ENCODE data around the gene PMIS2. TPM values are rescaled to one million over a fixed set of nuclear protein-coding genes. Genes with fewer than 3 reads are reported as not detected.
"Not testable (repeated sequence)": the region's sequence is repeated elsewhere in the genome, so short reads cannot be mapped to it uniquely, and the experiment has no call there.

PMIS2 gene
- total and polyA plus RNA-seq, 2 donors: not detected

DNA sequence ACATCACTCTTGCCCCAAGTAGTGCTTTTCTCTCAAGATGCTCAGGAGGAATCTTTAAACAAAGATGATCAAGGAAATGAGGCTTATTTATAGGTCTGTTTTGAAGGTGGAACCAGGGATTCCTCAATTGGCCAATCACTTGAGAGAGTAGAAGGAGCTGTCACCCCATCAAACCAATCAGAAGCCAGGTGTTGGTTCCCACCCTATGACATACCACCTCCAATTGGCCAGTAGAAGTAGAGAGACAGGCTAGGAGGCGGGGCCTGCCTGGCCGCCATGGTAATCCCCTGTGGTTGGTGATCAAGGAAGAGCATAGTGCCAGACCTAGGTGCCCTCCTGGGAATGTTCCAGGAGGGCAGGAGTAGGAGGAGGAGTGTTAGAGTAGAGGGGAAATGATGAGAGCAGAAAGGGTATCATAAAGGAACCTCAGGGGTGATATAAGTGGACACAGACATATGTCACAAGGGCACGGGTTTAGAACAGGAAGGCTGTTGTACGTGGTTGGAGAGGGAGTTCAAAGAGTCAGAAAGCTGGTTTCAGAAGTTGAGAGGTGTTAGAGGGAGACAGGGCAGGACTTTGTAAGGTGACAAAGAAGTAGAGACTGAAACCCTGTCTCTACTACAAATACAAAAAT, 10.5 kb downstream of the PMIS2 start:
- no peaks in the 10 kb centered on the region for H3K4me1 ChIP-seq (ENCODE audit: control insufficient read depth in 2 of 2, insufficient read depth in 2 of 2, low read length in 2 of 2)
- H3K4me3 ChIP-seq (ENCODE audit: low read length in 2 of 2): no peak overlapping the region
- H3K36me3 ChIP-seq (ENCODE audit: control insufficient read depth in 2 of 2, insufficient read depth in 2 of 2, low read length in 1 of 2): no peaks in the 10 kb centered on the region
- H3K9me3 ChIP-seq (ENCODE audit: control insufficient read depth in 2 of 2, insufficient read depth in 1 of 2, low read length in 1 of 2): no peaks in the 10 kb centered on the region
- no peak for DNase-seq (ENCODE audit: low read depth in 6 of 9, low spot score in 9 of 9)
- no peaks in the 10 kb centered on the region for H3K27me3 ChIP-seq (ENCODE audit: control insufficient read depth in 2 of 2, insufficient read depth in 1 of 2, low read length in 1 of 2)
- H3K27ac ChIP-seq (ENCODE audit: low read depth in 1 of 2, low read length in 1 of 2): no peak overlapping the region
- 68% methylated on average over 4 of the region's 4 CpGs for WGBS

DNA sequence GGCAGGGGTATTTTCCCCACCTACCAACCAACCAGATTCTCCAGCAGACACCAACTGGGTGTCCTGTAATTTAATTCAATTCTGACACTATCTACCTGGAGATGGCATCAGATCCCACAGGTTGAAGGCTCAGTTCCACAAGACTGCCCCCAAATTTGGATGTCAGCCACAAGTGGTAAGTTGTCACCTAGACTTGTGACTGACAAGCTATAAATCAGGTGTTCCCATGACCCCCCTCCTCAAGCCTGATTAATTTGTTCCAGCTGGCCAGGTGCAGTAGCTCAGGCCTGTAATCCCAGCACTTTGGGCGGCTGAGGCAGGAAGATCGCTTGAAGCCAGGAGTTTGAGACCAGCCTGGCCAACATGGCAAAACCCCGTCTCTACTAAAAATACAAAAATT, 16.0 kb downstream of the PMIS2 start:
- Histone ChIP-seq H3K27ac (ENCODE audit: low read depth in 1 of 2, low read length in 1 of 2) (no peak overlapping the region), H3K27me3 (ENCODE audit: control insufficient read depth in 2 of 2, insufficient read depth in 1 of 2, low read length in 1 of 2) (no peaks in the 10 kb centered on the region), H3K4me3 (ENCODE audit: low read length in 2 of 2) (no peak overlapping the region), H3K9me3 (ENCODE audit: control insufficient read depth in 2 of 2, insufficient read depth in 1 of 2, low read length in 1 of 2) (no peaks in the 10 kb centered on the region), H3K4me1 (ENCODE audit: control insufficient read depth in 2 of 2, insufficient read depth in 2 of 2, low read length in 2 of 2) (no peaks in the 10 kb centered on the region), H3K36me3 (ENCODE audit: control insufficient read depth in 2 of 2, insufficient read depth in 2 of 2, low read length in 1 of 2) (no peaks in the 10 kb centered on the region)
- WGBS: 92% methylated on average over 3 of the region's 3 CpGs
- no peak for DNase-seq (ENCODE audit: low read depth in 6 of 9, low spot score in 9 of 9)

DNA sequence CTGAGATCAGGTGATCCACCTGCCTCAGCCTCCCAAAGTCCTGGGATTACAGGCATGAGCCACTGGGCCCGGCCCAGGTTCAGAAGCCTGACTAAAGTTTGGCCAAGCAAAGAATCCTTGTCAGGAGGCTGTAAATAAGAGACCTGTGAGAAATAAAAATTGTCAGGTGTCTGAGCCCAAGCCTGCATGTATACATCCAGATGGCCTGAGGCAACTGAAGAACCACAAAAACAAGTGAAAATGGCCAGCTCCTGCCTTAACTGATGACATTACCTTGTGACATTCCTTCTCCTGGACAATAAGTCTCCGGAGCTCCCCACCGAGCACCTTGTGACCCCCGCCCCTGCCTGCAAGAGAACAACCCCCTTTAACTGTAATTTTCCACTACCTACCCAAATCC, 18.5 kb downstream of the PMIS2 start:
- not testable (repeated sequence) for H3K4me1 ChIP-seq (ENCODE audit: control insufficient read depth in 2 of 2, insufficient read depth in 2 of 2, low read length in 2 of 2); H3K27ac ChIP-seq (ENCODE audit: low read depth in 1 of 2, low read length in 1 of 2); H3K4me3 ChIP-seq (ENCODE audit: low read length in 2 of 2); DNase-seq (ENCODE audit: low read depth in 6 of 9, low spot score in 9 of 9); H3K36me3 ChIP-seq (ENCODE audit: control insufficient read depth in 2 of 2, insufficient read depth in 2 of 2, low read length in 1 of 2); H3K9me3 ChIP-seq (ENCODE audit: control insufficient read depth in 2 of 2, insufficient read depth in 1 of 2, low read length in 1 of 2); H3K27me3 ChIP-seq (ENCODE audit: control insufficient read depth in 2 of 2, insufficient read depth in 1 of 2, low read length in 1 of 2)
- 96% methylated on average over 4 of the region's 4 CpGs for WGBS

DNA sequence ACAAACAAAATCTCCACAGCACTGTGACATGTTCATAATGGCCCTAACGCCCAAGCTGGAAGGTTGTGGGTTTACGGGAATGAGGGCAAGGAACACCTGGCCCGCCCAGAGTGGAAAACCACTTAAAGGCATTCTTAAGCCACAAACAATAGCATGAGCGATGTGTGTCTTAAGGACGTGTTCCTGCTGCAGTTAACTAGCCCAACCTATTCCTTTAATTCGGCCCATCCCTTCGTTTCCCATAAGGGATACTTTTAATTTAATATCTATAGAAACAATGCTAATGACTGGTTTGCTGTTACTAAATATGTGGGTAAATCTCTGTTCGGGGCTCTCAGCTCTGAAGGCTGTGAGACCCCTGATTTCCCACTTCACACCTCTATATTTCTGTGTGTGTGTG, 21.2 kb downstream of the PMIS2 start:
- not testable (repeated sequence) for H3K36me3 ChIP-seq (ENCODE audit: control insufficient read depth in 2 of 2, insufficient read depth in 2 of 2, low read length in 1 of 2); H3K27ac ChIP-seq (ENCODE audit: low read depth in 1 of 2, low read length in 1 of 2); H3K27me3 ChIP-seq (ENCODE audit: control insufficient read depth in 2 of 2, insufficient read depth in 1 of 2, low read length in 1 of 2); H3K9me3 ChIP-seq (ENCODE audit: control insufficient read depth in 2 of 2, insufficient read depth in 1 of 2, low read length in 1 of 2); DNase-seq (ENCODE audit: low read depth in 6 of 9, low spot score in 9 of 9); H3K4me1 ChIP-seq (ENCODE audit: control insufficient read depth in 2 of 2, insufficient read depth in 2 of 2, low read length in 2 of 2); H3K4me3 ChIP-seq (ENCODE audit: low read length in 2 of 2)
- 87% methylated on average over 8 of the region's 8 CpGs for WGBS

DNA sequence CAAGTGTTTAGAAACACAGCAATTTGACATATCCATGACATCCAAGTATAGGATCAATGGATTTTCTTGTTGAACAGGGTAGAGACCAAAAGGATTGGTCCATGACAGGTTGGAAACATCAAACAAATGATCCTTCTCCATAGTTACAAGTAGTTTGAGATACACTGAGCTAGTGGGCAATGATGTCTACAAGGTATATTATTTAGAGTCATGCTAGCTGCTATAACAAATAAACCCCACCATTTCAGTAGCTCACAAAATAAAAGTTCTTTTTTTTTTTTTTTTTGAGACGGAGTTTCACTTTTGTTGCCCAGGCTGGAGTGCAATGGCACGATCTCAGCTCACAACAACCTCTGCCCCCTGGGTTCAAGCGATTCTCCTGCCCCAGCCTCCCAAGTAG, 21.7 kb downstream of the PMIS2 start:
- 90% methylated on average over 3 of the region's 3 CpGs for WGBS
- no peaks in the 10 kb centered on the region for H3K27me3 ChIP-seq (ENCODE audit: control insufficient read depth in 2 of 2, insufficient read depth in 1 of 2, low read length in 1 of 2)
- H3K36me3 ChIP-seq (ENCODE audit: control insufficient read depth in 2 of 2, insufficient read depth in 2 of 2, low read length in 1 of 2): no peaks in the 10 kb centered on the region
- no peak for DNase-seq (ENCODE audit: low read depth in 6 of 9, low spot score in 9 of 9)
- no peak overlapping the region for H3K27ac ChIP-seq (ENCODE audit: low read depth in 1 of 2, low read length in 1 of 2)
- H3K4me1 ChIP-seq (ENCODE audit: control insufficient read depth in 2 of 2, insufficient read depth in 2 of 2, low read length in 2 of 2): peaks cover 3 to 11% of the 10 kb centered on the region in 2 donors
- no peak overlapping the region for H3K4me3 ChIP-seq (ENCODE audit: low read length in 2 of 2)
- no peaks in the 10 kb centered on the region for H3K9me3 ChIP-seq (ENCODE audit: control insufficient read depth in 2 of 2, insufficient read depth in 1 of 2, low read length in 1 of 2)

DNA sequence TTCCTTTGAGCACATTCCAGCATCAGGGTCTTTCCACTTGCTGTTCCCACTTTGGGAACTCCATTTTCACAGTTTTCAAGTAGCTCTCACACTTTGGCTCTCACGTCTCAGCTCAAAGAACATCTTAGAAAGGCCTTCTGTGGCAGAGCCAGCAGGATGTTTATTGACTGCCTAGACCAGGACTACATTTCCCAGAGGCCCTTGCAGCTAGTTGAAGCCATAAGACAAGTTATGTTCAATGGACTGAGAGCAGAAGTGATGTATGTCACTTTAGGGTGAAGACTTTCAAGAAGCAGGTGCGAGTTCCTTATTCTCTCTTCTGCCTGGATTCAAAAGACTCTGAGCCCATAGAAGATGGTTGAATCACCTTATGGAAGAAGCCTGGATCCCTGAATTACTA, 22.3 kb downstream of the PMIS2 start:
- 93% methylated on average over 2 of the region's 2 CpGs for WGBS
- Histone ChIP-seq H3K4me3 (ENCODE audit: low read length in 2 of 2) (no peak overlapping the region), H3K27ac (ENCODE audit: low read depth in 1 of 2, low read length in 1 of 2) (no peak overlapping the region)

DNA sequence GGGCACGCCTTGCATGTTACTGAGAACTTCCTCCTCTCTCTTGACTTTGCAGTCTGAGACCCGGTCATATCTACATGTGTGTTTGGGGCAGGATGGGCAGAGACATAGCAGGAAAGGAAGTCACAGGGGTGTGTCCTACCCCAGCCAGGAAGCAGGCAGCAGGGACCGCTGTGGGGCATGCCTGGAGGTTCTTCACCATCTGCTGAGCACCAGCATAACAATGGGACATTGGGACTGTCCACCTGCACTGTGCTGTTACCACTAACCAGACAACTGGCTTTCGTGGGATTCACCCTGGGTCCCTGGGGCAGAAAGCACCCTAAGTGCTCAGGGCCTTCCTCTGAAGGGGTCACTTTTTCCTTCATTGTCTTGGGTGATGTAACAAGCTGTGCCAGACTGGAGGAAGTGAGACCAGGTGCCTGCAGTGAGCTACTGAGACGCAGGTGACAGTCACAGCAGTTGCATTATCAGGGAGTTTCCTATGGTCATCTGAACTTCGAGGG, 23.9 kb downstream of the PMIS2 start:
- DNase-seq (ENCODE audit: low read depth in 6 of 9, low spot score in 9 of 9): peak in 1 of 9 donors; percentile 8
- no peak overlapping the region for H3K27ac ChIP-seq (ENCODE audit: low read depth in 1 of 2, low read length in 1 of 2)
- H3K4me1 ChIP-seq (ENCODE audit: control insufficient read depth in 2 of 2, insufficient read depth in 2 of 2, low read length in 2 of 2): peaks cover 7 to 21% of the 10 kb centered on the region in 2 donors
- H3K9me3 ChIP-seq (ENCODE audit: control insufficient read depth in 2 of 2, insufficient read depth in 1 of 2, low read length in 1 of 2): no peaks in the 10 kb centered on the region
- no peak overlapping the region for H3K4me3 ChIP-seq (ENCODE audit: low read length in 2 of 2)
- peaks cover 0 to 2% of the 10 kb centered on the region in 2 donors for H3K36me3 ChIP-seq (ENCODE audit: control insufficient read depth in 2 of 2, insufficient read depth in 2 of 2, low read length in 1 of 2)
- H3K27me3 ChIP-seq (ENCODE audit: control insufficient read depth in 2 of 2, insufficient read depth in 1 of 2, low read length in 1 of 2): no peaks in the 10 kb centered on the region
- WGBS: 63% methylated on average over 6 of the region's 6 CpGs

More for the DNA sequence above, 22.3 kb downstream of the PMIS2 start:
- peaks cover 7 to 17% of the 10 kb centered on the region in 2 donors for H3K4me1 ChIP-seq (ENCODE audit: control insufficient read depth in 2 of 2, insufficient read depth in 2 of 2, low read length in 2 of 2)
- no peaks in the 10 kb centered on the region for H3K27me3 ChIP-seq (ENCODE audit: control insufficient read depth in 2 of 2, insufficient read depth in 1 of 2, low read length in 1 of 2)
- DNase-seq (ENCODE audit: low read depth in 6 of 9, low spot score in 9 of 9): peak in 1 of 9 donors; percentile 13
- H3K36me3 ChIP-seq (ENCODE audit: control insufficient read depth in 2 of 2, insufficient read depth in 2 of 2, low read length in 1 of 2): no peaks in the 10 kb centered on the region
- no peaks in the 10 kb centered on the region for H3K9me3 ChIP-seq (ENCODE audit: control insufficient read depth in 2 of 2, insufficient read depth in 1 of 2, low read length in 1 of 2)

DNA sequence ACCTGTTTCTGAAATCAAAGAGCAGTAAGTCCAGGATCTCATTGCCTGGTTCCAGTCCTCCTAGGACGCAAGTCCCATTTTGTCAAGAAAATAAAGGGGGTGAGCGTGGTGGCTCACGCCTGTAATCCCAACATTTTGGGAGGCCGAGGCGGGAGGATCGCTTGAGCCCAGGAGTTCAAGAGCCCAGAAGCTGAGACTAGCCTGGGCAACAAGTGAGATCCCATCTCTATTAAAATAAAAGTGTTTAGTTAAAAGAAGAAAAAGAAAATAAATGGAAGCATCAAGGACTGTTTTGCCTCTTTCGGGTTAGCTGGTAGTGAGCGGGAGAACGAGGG, 26.2 kb downstream of the PMIS2 start:
- Histone ChIP-seq H3K27ac (ENCODE audit: low read depth in 1 of 2, low read length in 1 of 2) (no peak overlapping the region), H3K36me3 (ENCODE audit: control insufficient read depth in 2 of 2, insufficient read depth in 2 of 2, low read length in 1 of 2) (peaks cover 7 to 17% of the 10 kb centered on the region in 2 donors), H3K4me1 (ENCODE audit: control insufficient read depth in 2 of 2, insufficient read depth in 2 of 2, low read length in 2 of 2) (peaks cover 7 to 21% of the 10 kb centered on the region in 2 donors), H3K27me3 (ENCODE audit: control insufficient read depth in 2 of 2, insufficient read depth in 1 of 2, low read length in 1 of 2) (no peaks in the 10 kb centered on the region), H3K9me3 (ENCODE audit: control insufficient read depth in 2 of 2, insufficient read depth in 1 of 2, low read length in 1 of 2) (no peaks in the 10 kb centered on the region), H3K4me3 (ENCODE audit: low read length in 2 of 2) (peak overlapping the region; percentile 56 to 70)
- 43% methylated on average over 9 of the region's 9 CpGs for WGBS
- no peak for DNase-seq (ENCODE audit: low read depth in 6 of 9, low spot score in 9 of 9)

DNA sequence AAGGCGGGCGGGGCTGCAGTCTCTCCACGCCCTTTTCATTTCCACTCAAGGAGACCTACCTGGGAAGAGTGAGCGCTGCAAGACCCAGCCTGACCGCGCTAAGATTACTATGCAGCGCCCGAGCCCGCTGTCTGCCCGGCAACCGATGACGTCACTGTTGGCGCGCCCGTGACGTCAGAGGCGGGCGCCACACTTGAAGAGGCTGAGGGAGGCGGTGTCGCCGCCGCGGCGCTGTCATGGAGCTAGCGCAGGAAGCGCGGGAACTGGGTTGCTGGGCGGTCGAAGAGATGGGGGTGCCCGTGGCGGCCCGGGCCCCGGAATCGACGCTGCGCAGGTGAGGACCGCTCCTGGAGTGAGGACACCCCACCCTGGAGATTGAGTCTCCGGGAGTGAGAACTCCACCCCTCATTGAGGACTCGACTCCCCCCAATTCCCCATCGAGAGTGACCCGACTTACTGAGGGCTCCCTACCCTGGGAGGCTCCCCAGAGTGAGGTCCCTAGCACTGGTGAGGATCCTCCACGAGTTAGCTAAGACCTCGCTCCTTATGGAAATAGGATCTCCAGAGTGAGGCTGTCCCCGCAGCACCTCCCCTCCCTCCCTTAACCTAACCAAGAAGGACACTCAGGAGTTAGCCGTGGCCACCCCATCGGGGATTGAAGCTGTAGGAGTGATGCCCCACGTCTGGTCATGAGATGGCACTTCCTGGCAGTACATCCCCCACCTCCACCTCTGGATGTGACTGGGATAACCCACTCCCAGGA, 26.8 kb downstream of the PMIS2 start, which contains the start of gene HAUS5:
Gene HAUS5 (plus strand): TSS at position 177 of the 763 bp plus-strand sequence. CDS start 60 bp downstream, at position 237.
- peaks cover 9 to 23% of the 10 kb centered on the region in 2 donors for H3K36me3 ChIP-seq (ENCODE audit: control insufficient read depth in 2 of 2, insufficient read depth in 2 of 2, low read length in 1 of 2)

More for the DNA sequence above, 26.8 kb downstream of the PMIS2 start, which contains the start of gene HAUS5:
- peak within 1 kb of the TSS; percentile 19 to 22 for H3K27ac ChIP-seq (ENCODE audit: low read depth in 1 of 2, low read length in 1 of 2)
- no peaks in the 10 kb centered on the region for H3K9me3 ChIP-seq (ENCODE audit: control insufficient read depth in 2 of 2, insufficient read depth in 1 of 2, low read length in 1 of 2)
- WGBS: under 1% methylated on average over 47 of the region's 47 CpGs
- H3K4me3 ChIP-seq (ENCODE audit: low read length in 2 of 2): peak within 1 kb of the TSS; percentile 56 to 70
- H3K4me1 ChIP-seq (ENCODE audit: control insufficient read depth in 2 of 2, insufficient read depth in 2 of 2, low read length in 2 of 2): peaks cover 7 to 21% of the 10 kb centered on the region in 2 donors
- H3K27me3 ChIP-seq (ENCODE audit: control insufficient read depth in 2 of 2, insufficient read depth in 1 of 2, low read length in 1 of 2): no peaks in the 10 kb centered on the region
- peak; percentile 75 to 99 (median 94) for DNase-seq (ENCODE audit: low read depth in 6 of 9, low spot score in 9 of 9)
